Trophoblast cell (in vitro differentiated cells and primary cell): ENCODE measurements around the gene CCDC73.

ENCODE experiments used
- DNase-seq, 2 donors: peaks; one replicate each; pipeline ENCODE4 v3.0.0-alpha.2; 2016
- H2AFZ ChIP-seq: 2 replicates; pipeline ENCODE4 v1.6.1; 2013; ENCODE audit warnings: low read length, moderate library complexity, mild to moderate bottlenecking; ENCODE audit not compliant: insufficient read depth, poor library complexity
- H2AK5ac ChIP-seq: 2 replicates; pipeline ENCODE4 v1.6.1; 2013; ENCODE audit warnings: mild to moderate bottlenecking, low read length
- H2BK120ac ChIP-seq: 2 replicates; pipeline ENCODE4 v1.6.1; 2013; ENCODE audit warnings: low read length, mild to moderate bottlenecking, moderate library complexity; ENCODE audit not compliant: insufficient read depth, poor library complexity
- H2BK12ac ChIP-seq: 2 replicates; pipeline ENCODE4 v1.6.1; 2013; ENCODE audit warnings: mild to moderate bottlenecking, low read length, moderate library complexity
- H2BK5ac ChIP-seq: 2 replicates; pipeline ENCODE4 v1.6.1; 2013; ENCODE audit warnings: low read length, low read depth, moderate library complexity, mild to moderate bottlenecking; ENCODE audit not compliant: poor library complexity
- H3K14ac ChIP-seq: 2 replicates; pipeline ENCODE4 v1.6.1; 2013; ENCODE audit warnings: mild to moderate bottlenecking, low read length
- H3K18ac ChIP-seq: 2 replicates; pipeline ENCODE4 v1.6.1; 2013; ENCODE audit warnings: mild to moderate bottlenecking, low read length
- H3K23ac ChIP-seq: 2 replicates; pipeline ENCODE4 v1.6.1; 2013; ENCODE audit warnings: low read length
- H3K27ac ChIP-seq: 2 replicates; pipeline ENCODE4 v1.5.1; 2013; ENCODE audit warnings: low read depth, mild to moderate bottlenecking, inconsistent platforms, low read length, moderate library complexity
- H3K27me3 ChIP-seq: 2 replicates; pipeline ENCODE4 v1.6.1; 2013; ENCODE audit warnings: inconsistent platforms, mild to moderate bottlenecking, low read length, moderate library complexity; ENCODE audit not compliant: insufficient read depth
- H3K36me3 ChIP-seq, 2 experiments: 1 replicate in 1 of 2; 2 replicates in 1 of 2; pipeline ENCODE4 v1.6.1; 2013; ENCODE audit warnings: low read length in 2 of 2, mild to moderate bottlenecking in 2 of 2, moderate library complexity in 1 of 2; ENCODE audit not compliant: insufficient read depth in 2 of 2, control insufficient read depth in 1 of 2
- H3K4ac ChIP-seq: 2 replicates; pipeline ENCODE4 v1.6.1; 2013; ENCODE audit warnings: low read depth, mild to moderate bottlenecking, low read length, moderate library complexity
- H3K4me1 ChIP-seq, 2 experiments: 1 replicate in 1 of 2; 2 replicates in 1 of 2; pipeline ENCODE4 v1.6.1; 2013; ENCODE audit warnings: low read length in 2 of 2, mild to moderate bottlenecking in 2 of 2, moderate library complexity in 1 of 2; ENCODE audit not compliant: insufficient read depth in 2 of 2, control insufficient read depth in 1 of 2
- H3K4me2 ChIP-seq: 2 replicates; pipeline ENCODE4 v1.6.1; 2013; ENCODE audit warnings: inconsistent platforms, mild to moderate bottlenecking, low read length, moderate library complexity
- H3K4me3 ChIP-seq: 2 replicates; pipeline ENCODE4 v1.5.1; 2013; ENCODE audit warnings: mild to moderate bottlenecking, low read depth, low read length, inconsistent platforms
- H3K79me1 ChIP-seq: one replicate; pipeline ENCODE4 v1.6.1; 2013; ENCODE audit warnings: low read length
- H3K79me2 ChIP-seq: 2 replicates; pipeline ENCODE4 v1.6.1; 2013; ENCODE audit warnings: low read length, mild to moderate bottlenecking; ENCODE audit not compliant: control insufficient read depth, insufficient read depth, poor library complexity
- H3K9ac ChIP-seq: 2 replicates; pipeline ENCODE4 v1.6.1; 2013; ENCODE audit warnings: mild to moderate bottlenecking, low read length
- H3K9me3 ChIP-seq: 2 replicates; pipeline ENCODE4 v1.6.1; 2013; ENCODE audit warnings: low read depth, mild to moderate bottlenecking, control low read depth, inconsistent platforms, low read length; ENCODE audit not compliant: insufficient read depth
- H4K12ac ChIP-seq: 2 replicates; pipeline ENCODE4 v1.6.1; 2013; ENCODE audit warnings: low read depth, mild to moderate bottlenecking, low read length, moderate library complexity
- H4K8ac ChIP-seq: 2 replicates; pipeline ENCODE4 v1.6.1; 2013; ENCODE audit warnings: low read depth, mild to moderate bottlenecking, low read length, moderate library complexity
- H4K91ac ChIP-seq: one replicate; pipeline ENCODE4 v1.6.1; 2013; ENCODE audit warnings: low read depth, mild to moderate bottlenecking, low read length, moderate library complexity
- WGBS: extraction: QIAGEN DNeasy Blood & Tissue Kit; methylation state at CpG from one replicate; pipeline ENCODE4 v1.1.7; 2013; ENCODE audit warnings: missing lambda C conversion rate; ENCODE audit not compliant: insufficient read length, insufficient coverage; ENCODE audit errors: extremely low coverage; 5-methylcytosine and 5-hydroxymethylcytosine counted together

CCDC73 gene

GRCh38 chr11:32751381-32751780, 43.1 kb downstream of the CCDC73 start:
- Histone ChIP-seq H3K4me1 (no peaks in the 10 kb centered on the region), H4K8ac (no peak overlapping the region), H4K12ac (no peak overlapping the region), H2BK5ac (no peak overlapping the region), H3K4me2 (no peak overlapping the region), H3K4ac (no peak overlapping the region), H2BK12ac (no peak overlapping the region), H3K27ac (no peak overlapping the region), H3K14ac (no peak overlapping the region), H3K23ac (no peak overlapping the region), H4K91ac (no peak overlapping the region), H3K36me3 (no peaks in the 10 kb centered on the region), H3K79me1 (no peaks in the 10 kb centered on the region), H2AFZ (no peak overlapping the region), H3K18ac (no peak overlapping the region), H2AK5ac (no peak overlapping the region), H3K9me3 (peaks cover 2% of the 10 kb centered on the region), H3K79me2 (no peaks in the 10 kb centered on the region), H3K9ac (no peak overlapping the region), H2BK120ac (no peak overlapping the region), H3K4me3 (no peak overlapping the region), H3K27me3 (no peaks in the 10 kb centered on the region)
- no peak for DNase-seq
- WGBS = no CpG with 5 or more reads among the region's 6 CpGs

GRCh38 chr11:32729976-32730375, 64.5 kb downstream of the CCDC73 start:
- no peak overlapping the region for H4K91ac ChIP-seq
- H2BK12ac ChIP-seq = no peak overlapping the region
- peaks cover 4% of the 10 kb centered on the region for H3K9me3 ChIP-seq
- H3K27ac ChIP-seq = no peak overlapping the region
- no peak overlapping the region for H3K4ac ChIP-seq
- no peaks in the 10 kb centered on the region for H3K36me3 ChIP-seq
- WGBS = no CpG with 5 or more reads among the region's 1 CpG
- H3K18ac ChIP-seq = no peak overlapping the region
- H2BK5ac ChIP-seq = no peak overlapping the region
- no peak overlapping the region for H3K9ac ChIP-seq
- H2AK5ac ChIP-seq = no peak overlapping the region
- H4K12ac ChIP-seq = no peak overlapping the region
- H3K79me1 ChIP-seq = no peaks in the 10 kb centered on the region
- no peak for DNase-seq
- no peaks in the 10 kb centered on the region for H3K79me2 ChIP-seq
- H3K27me3 ChIP-seq = no peaks in the 10 kb centered on the region
- H3K4me2 ChIP-seq = no peak overlapping the region
- no peak overlapping the region for H4K8ac ChIP-seq
- no peak overlapping the region for H3K14ac ChIP-seq
- no peaks in the 10 kb centered on the region for H3K4me1 ChIP-seq
- no peak overlapping the region for H3K23ac ChIP-seq
- H2AFZ ChIP-seq = no peak overlapping the region
- H3K4me3 ChIP-seq = no peak overlapping the region
- H2BK120ac ChIP-seq = no peak overlapping the region

- H3K14ac ChIP-seq = no peak overlapping the region
- H3K4me1 ChIP-seq = no peaks in the 10 kb centered on the region
- H4K8ac ChIP-seq = no peak overlapping the region
- no peak overlapping the region for H2BK5ac ChIP-seq
- no peak overlapping the region for H3K18ac ChIP-seq
- H3K23ac ChIP-seq = no peak overlapping the region
- no peak overlapping the region for H3K4me2 ChIP-seq
- H3K9me3 ChIP-seq = no peaks in the 10 kb centered on the region
- DNase-seq = no peak
- no peak overlapping the region for H3K4me3 ChIP-seq
- no peak overlapping the region for H3K27ac ChIP-seq
- no peak overlapping the region for H2AFZ ChIP-seq
- no peaks in the 10 kb centered on the region for H3K79me1 ChIP-seq
- no CpG with 5 or more reads among the region's 3 CpGs for WGBS
- no peak overlapping the region for H3K9ac ChIP-seq
- no peak overlapping the region for H2AK5ac ChIP-seq
- no peak overlapping the region for H3K4ac ChIP-seq
- no peaks in the 10 kb centered on the region for H3K27me3 ChIP-seq
- H2BK120ac ChIP-seq = no peak overlapping the region
- no peak overlapping the region for H4K91ac ChIP-seq
- no peaks in the 10 kb centered on the region for H3K36me3 ChIP-seq
- no peaks in the 10 kb centered on the region for H3K79me2 ChIP-seq
- no peak overlapping the region for H2BK12ac ChIP-seq
- no peak overlapping the region for H4K12ac ChIP-seq
Measured at GRCh38 chr11:32723332-32723731, 71.1 kb downstream of the CCDC73 start.

- H2BK5ac ChIP-seq = no peak overlapping the region
- no peak overlapping the region for H3K4me3 ChIP-seq
- no peaks in the 10 kb centered on the region for H3K79me1 ChIP-seq
- no peak overlapping the region for H3K4me2 ChIP-seq
- no peak overlapping the region for H2AFZ ChIP-seq
- no peak overlapping the region for H4K12ac ChIP-seq
- no peak overlapping the region for H2BK120ac ChIP-seq
- no peaks in the 10 kb centered on the region for H3K27me3 ChIP-seq
- no peak overlapping the region for H2BK12ac ChIP-seq
- no peak overlapping the region for H4K91ac ChIP-seq
- no peak overlapping the region for H4K8ac ChIP-seq
- no peak overlapping the region for H3K18ac ChIP-seq
- H3K23ac ChIP-seq = no peak overlapping the region
- H3K4me1 ChIP-seq = no peaks in the 10 kb centered on the region
- no peaks in the 10 kb centered on the region for H3K79me2 ChIP-seq
- DNase-seq = no peak
- H3K9me3 ChIP-seq = no peaks in the 10 kb centered on the region
- H2AK5ac ChIP-seq = no peak overlapping the region
- H3K27ac ChIP-seq = no peak overlapping the region
- no peak overlapping the region for H3K14ac ChIP-seq
- no peak overlapping the region for H3K4ac ChIP-seq
- H3K9ac ChIP-seq = no peak overlapping the region
- no peaks in the 10 kb centered on the region for H3K36me3 ChIP-seq
Measured at GRCh38 chr11:32722255-32722654, 72.2 kb downstream of the CCDC73 start.
